GM18519 (cell line): ENCODE results near the gene CCDC9B.

Experiments
- ATAC-seq: cut with Tn5 transposase; IDR thresholded peaks from one replicate; pipeline ENCODE4 v1.9.1; 2021; ENCODE audit warnings: mild to moderate bottlenecking, moderate library complexity; ENCODE audit not compliant: unreplicated experiment, low FRiP score

CCDC9B gene

GRCh38 chr15:40295297-40295696 lies 45.4 kb downstream of the CCDC9B start:
- ATAC-seq: no peak

GRCh38 chr15:40293905-40294895 lies 46.5 kb downstream of the CCDC9B start:
- no peak for ATAC-seq

- no peak for ATAC-seq
Measured at GRCh38 chr15:40293006-40293405, 47.7 kb downstream of the CCDC9B start.

GRCh38 chr15:40292246-40292645 lies 48.5 kb downstream of the CCDC9B start:
- ATAC-seq: no peak

- no peak for ATAC-seq
Measured at GRCh38 chr15:40290918-40291574, 49.7 kb downstream of the CCDC9B start.

GRCh38 chr15:40290545-40290917 lies 50.2 kb downstream of the CCDC9B start:
- no peak for ATAC-seq

- no peak for ATAC-seq
Measured at GRCh38 chr15:40289140-40289775, 51.5 kb downstream of the CCDC9B start.

- no peak for ATAC-seq
Measured at GRCh38 chr15:40287968-40288367, 52.8 kb downstream of the CCDC9B start.

GRCh38 chr15:40287505-40287904 lies 53.2 kb downstream of the CCDC9B start:
- no peak for ATAC-seq

GRCh38 chr15:40286794-40287193 lies 53.9 kb downstream of the CCDC9B start:
- ATAC-seq: no peak

GRCh38 chr15:40286061-40286532 lies 54.6 kb downstream of the CCDC9B start:
- ATAC-seq: no peak

GRCh38 chr15:40285554-40286011 lies 55.2 kb downstream of the CCDC9B start:
- ATAC-seq: no peak

- ATAC-seq: no peak
Measured at GRCh38 chr15:40285151-40285550, 55.6 kb downstream of the CCDC9B start.

GRCh38 chr15:40283615-40284300 lies 57.0 kb downstream of the CCDC9B start:
- no peak for ATAC-seq

GRCh38 chr15:40282869-40283614 lies 57.7 kb downstream of the CCDC9B start, which contains the start of gene ANKRD63:
TSS of gene ANKRD63 (minus strand) at chr15:40283064. CDS start at chr15:40282586, 478 bp downstream.
- ATAC-seq: no peak

- ATAC-seq: no peak
Measured at GRCh38 chr15:40282147-40282868, 58.4 kb downstream of the CCDC9B start.

- no peak for ATAC-seq
Measured at GRCh38 chr15:40281801-40282146, 59.0 kb downstream of the CCDC9B start.
